ENCODE measurements around the gene IFITM1. TPM values are rescaled to one million over a fixed set of nuclear protein-coding genes. Genes with fewer than 3 reads are reported as not detected.

The IFITM1 gene
- total and polyA plus RNA-seq, 2 experiments from 2014 or later, result 98.0 to 159 TPM

DNA sequence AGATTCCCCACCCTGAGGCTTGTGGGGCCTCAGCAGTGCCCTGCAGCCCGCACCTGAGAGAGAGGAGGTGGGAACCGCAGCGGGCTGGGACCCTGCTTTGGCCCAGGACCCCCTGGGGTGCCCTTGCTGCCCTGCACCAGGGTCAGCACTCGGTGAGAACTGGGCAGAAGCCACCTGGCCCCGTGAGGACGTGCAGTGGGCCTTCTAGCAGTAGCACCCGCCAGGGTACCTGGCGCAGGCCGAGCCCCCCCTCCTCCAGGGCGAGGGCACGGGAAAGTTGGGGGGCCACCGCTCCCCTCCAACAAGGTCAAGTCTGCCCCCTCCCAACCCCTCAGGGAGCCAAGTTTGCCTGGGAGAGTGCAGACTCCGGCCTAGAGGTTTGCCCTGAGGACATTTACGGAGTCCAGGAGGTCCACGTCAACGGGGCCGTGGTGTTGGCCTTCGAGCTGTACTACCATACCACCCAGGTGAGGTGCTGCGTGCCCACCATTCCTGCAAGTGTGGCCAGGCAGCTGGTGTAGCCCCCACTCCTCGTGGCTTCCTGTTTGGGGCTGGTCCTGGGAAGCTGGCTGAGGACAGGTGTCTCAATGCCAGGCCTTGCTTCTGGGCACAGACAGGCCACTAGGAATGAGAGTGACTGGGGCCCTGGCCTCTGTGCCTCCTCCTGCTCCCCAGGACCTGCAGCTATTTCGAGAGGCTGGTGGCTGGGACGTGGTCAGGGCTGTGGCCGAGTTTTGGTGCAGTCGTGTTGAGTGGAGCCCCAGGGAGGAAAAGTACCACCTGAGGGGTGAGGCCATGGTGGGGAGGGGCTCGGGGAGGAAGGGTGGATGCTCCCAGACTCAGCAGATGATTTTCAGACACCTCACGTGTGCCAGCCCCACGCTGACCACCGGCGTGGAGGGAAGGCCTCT lies 21.4 kb upstream of the IFITM1 start:
- Histone ChIP-seq H3K36me3 (replicated peaks; ENCODE audit: insufficient read depth, low read depth) (no peaks in the 10 kb centered on the region), H4K20me1 (ENCODE audit: insufficient read depth, poor library complexity, severe bottlenecking) (no peaks in the 10 kb centered on the region), H3K4me3 (no peak overlapping the region), H3K27ac (no peak overlapping the region), H3K27me3 (no peaks in the 10 kb centered on the region), H3K4me2 (no peak overlapping the region), H3K9me3 (ENCODE audit: low read depth) (no peaks in the 10 kb centered on the region), H3K79me2 (no peaks in the 10 kb centered on the region), H3K9me2 (replicated peaks; ENCODE audit: insufficient read depth) (no peaks in the 10 kb centered on the region), H3K4me1 (ENCODE audit: insufficient read depth) (peaks cover 19% of the 10 kb centered on the region), H2AFZ (no peak overlapping the region)
- WGBS (ENCODE audit: low lambda C conversion rate, missing lambda C conversion rate), result 98% methylated on average over 25 of the region's 29 CpGs
- DNase-seq (ENCODE audit: low spot score), result no peak
- TF ChIP-seq EZH2 (IDR thresholded peaks at IDR 0.05; ENCODE audit: borderline replicate concordance) (no peak), EZH2phosphoT487 (IDR thresholded peaks at IDR 0.05; ENCODE audit: low read depth, severe bottlenecking, unreplicated experiment) (no peak)
- TF ChIP-seq, protein P1, sequence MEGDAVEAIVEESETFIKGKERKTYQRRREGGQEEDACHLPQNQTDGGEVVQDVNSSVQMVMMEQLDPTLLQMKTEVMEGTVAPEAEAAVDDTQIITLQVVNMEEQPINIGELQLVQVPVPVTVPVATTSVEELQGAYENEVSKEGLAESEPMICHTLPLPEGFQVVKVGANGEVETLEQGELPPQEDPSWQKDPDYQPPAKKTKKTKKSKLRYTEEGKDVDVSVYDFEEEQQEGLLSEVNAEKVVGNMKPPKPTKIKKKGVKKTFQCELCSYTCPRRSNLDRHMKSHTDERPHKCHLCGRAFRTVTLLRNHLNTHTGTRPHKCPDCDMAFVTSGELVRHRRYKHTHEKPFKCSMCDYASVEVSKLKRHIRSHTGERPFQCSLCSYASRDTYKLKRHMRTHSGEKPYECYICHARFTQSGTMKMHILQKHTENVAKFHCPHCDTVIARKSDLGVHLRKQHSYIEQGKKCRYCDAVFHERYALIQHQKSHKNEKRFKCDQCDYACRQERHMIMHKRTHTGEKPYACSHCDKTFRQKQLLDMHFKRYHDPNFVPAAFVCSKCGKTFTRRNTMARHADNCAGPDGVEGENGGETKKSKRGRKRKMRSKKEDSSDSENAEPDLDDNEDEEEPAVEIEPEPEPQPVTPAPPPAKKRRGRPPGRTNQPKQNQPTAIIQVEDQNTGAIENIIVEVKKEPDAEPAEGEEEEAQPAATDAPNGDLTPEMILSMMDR (IDR thresholded peaks at IDR 0.05; ENCODE audit: poor library complexity), result no peak

DNA sequence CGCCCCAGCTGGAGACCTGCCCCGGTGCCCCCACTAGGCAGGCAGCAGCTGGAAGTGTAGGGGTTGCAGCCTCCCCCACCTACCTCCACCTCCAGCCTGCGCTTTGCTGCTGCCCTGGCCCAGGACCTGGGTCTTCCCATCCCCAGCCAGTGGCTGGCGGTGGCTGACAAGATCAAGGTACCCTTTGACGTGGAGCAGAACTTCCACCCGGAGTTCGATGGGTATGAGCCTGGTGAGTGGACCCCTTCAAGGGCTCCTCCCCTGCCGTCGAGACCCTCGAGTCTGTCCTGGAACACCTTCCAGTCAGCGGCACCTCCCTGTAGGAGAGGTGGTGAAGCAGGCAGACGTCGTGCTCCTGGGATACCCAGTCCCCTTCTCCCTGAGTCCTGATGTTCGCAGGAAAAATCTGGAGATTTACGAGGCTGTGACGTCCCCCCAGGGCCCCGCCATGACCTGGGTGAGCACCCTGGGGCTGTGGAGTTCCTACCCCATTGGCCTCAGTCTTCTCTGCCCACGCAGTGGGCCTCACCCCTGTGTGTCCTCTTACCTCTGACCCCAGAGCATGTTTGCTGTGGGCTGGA lies 20.5 kb upstream of the IFITM1 start:
- Histone ChIP-seq H3K27me3 (no peaks in the 10 kb centered on the region), H3K27ac (no peak overlapping the region), H3K4me3 (no peak overlapping the region), H3K4me1 (ENCODE audit: insufficient read depth) (peaks cover 13% of the 10 kb centered on the region), H3K79me2 (no peaks in the 10 kb centered on the region), H4K20me1 (ENCODE audit: insufficient read depth, poor library complexity, severe bottlenecking) (no peaks in the 10 kb centered on the region), H2AFZ (no peak overlapping the region), H3K36me3 (replicated peaks; ENCODE audit: insufficient read depth, low read depth) (no peaks in the 10 kb centered on the region), H3K4me2 (no peak overlapping the region), H3K9me3 (ENCODE audit: low read depth) (no peaks in the 10 kb centered on the region), H3K9me2 (replicated peaks; ENCODE audit: insufficient read depth) (no peaks in the 10 kb centered on the region)
- 83% methylated on average over 12 of the region's 18 CpGs for WGBS (ENCODE audit: low lambda C conversion rate, missing lambda C conversion rate)
- TF ChIP-seq EZH2phosphoT487 (IDR thresholded peaks at IDR 0.05; ENCODE audit: low read depth, severe bottlenecking, unreplicated experiment), result no peak
- TF ChIP-seq, protein P1 (IDR thresholded peaks at IDR 0.05; ENCODE audit: poor library complexity), result no peak
- TF ChIP-seq EZH2 (IDR thresholded peaks at IDR 0.05; ENCODE audit: borderline replicate concordance), result no peak
- no peak for DNase-seq (ENCODE audit: low spot score)

DNA sequence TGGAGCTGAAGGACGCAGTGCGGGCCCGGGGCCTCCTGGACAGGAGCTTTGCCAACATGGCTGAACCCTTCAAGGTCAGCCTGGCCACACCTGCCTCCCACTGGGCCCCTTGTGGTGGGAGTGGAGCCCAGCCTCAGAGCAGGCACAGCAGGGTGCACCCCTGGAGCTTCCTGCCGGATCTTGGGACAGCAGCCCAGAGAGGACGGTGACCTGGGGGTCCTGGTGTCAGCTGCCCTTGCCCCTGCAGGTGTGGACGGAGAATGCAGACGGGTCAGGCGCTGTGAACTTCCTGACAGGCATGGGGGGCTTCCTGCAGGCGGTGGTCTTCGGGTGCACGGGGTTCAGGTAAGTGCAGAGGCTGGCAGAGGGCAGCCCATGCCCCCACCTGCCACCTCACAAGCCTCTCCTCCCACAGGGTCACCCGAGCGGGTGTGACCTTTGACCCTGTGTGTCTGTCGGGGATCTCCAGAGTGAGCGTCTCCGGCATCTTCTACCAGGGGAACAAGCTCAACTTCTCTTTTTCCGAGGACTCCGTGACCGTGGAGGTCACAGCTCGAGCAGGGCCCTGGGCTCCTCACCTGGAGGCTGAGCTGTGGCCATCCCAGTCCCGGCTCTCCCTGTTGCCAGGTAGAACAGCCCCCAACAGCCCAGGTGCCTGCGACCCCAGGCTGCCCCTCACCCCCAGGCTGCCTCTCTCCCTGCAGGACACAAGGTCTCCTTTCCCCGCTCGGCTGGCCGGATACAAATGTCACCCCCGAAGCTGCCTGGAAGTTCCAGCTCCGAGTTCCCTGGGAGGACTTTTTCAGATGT lies 19.8 kb upstream of the IFITM1 start:
- H3K4me1 ChIP-seq (ENCODE audit: insufficient read depth), result peaks cover 13% of the 10 kb centered on the region
- H3K36me3 ChIP-seq (replicated peaks; ENCODE audit: insufficient read depth, low read depth), result no peaks in the 10 kb centered on the region
- no peaks in the 10 kb centered on the region for H3K79me2 ChIP-seq
- 94% methylated on average over 24 of the region's 27 CpGs for WGBS (ENCODE audit: low lambda C conversion rate, missing lambda C conversion rate)
- DNase-seq (ENCODE audit: low spot score), result no peak
- H3K9me2 ChIP-seq (replicated peaks; ENCODE audit: insufficient read depth), result no peaks in the 10 kb centered on the region
- H3K4me2 ChIP-seq, result no peak overlapping the region
- no peaks in the 10 kb centered on the region for H4K20me1 ChIP-seq (ENCODE audit: insufficient read depth, poor library complexity, severe bottlenecking)
- no peak overlapping the region for H3K4me3 ChIP-seq
- no peak overlapping the region for H2AFZ ChIP-seq
- H3K27ac ChIP-seq, result no peak overlapping the region
- no peaks in the 10 kb centered on the region for H3K27me3 ChIP-seq
- H3K9me3 ChIP-seq (ENCODE audit: low read depth), result no peaks in the 10 kb centered on the region
- TF ChIP-seq EZH2phosphoT487 (IDR thresholded peaks at IDR 0.05; ENCODE audit: low read depth, severe bottlenecking, unreplicated experiment) (no peak), EZH2 (IDR thresholded peaks at IDR 0.05; ENCODE audit: borderline replicate concordance) (no peak)
- TF ChIP-seq, protein P1 (IDR thresholded peaks at IDR 0.05; ENCODE audit: poor library complexity), result no peak
